GM12878 (cell line): Measurements from ENCODE around the gene ATP7A. TPM values are rescaled to one million over a fixed set of nuclear protein-coding genes. Genes with fewer than 3 reads are reported as not detected.

Experiments
- ATAC-seq: fragments of 200-7000 bp; cut with Tn5 transposase; 3 replicates; pipeline ENCODE4 v1.9.1; 2020; ENCODE audit warnings: mild to moderate bottlenecking, moderate library complexity
- BruUV-seq: library from RNA; stranded (reverse); fragments of 400-500 nt; replicated peaks from 2 replicates; lab custom pipeline; 2021; lab: Mats Ljungman, UMichigan
- CTCF ChIA-PET: fragments of 300-600 bp; sonication (Branson Sonifier 250); formaldehyde crosslinking; extraction: SDS; loops from one replicate; lab custom pipeline; 2021; ENCODE audit warnings: inconsistent platforms; lab: Yijun Ruan, JAX
- POLR2A ChIA-PET: fragments of 350-600 bp; formaldehyde crosslinking; extraction: SDS; loops from one replicate; lab custom pipeline; 2021; ENCODE audit warnings: inconsistent platforms; lab: Charles Lee
- RAD21 ChIA-PET: fragments of 300-600 bp; sonication (Branson Sonifier 250); formaldehyde crosslinking; loops from one replicate; lab custom pipeline; 2023; ENCODE audit warnings: antibody characterized with exemption; ENCODE audit not compliant: unreplicated experiment; lab: Charles Lee
- SMC1A ChIA-PET: fragments of 300-600 bp; sonication (Branson Sonifier 250); formaldehyde crosslinking; loops from one replicate; lab custom pipeline; 2023; ENCODE audit not compliant: unreplicated experiment, uncharacterized antibody; lab: Charles Lee
- DNase-seq: peaks from one replicate; pipeline ENCODE4 v3.0.0-alpha.2; 2011; ENCODE audit warnings: low read depth, low spot score
- FAIRE-seq: peaks from 3 replicates; lab custom pipeline; 2011; peaks lifted over from hg19 to GRCh38; lab: Jason Lieb, UNC
- H2AFZ ChIP-seq: 2 replicates; pipeline ENCODE4 v1.6.0; 2011; ENCODE audit warnings: low read depth, low read length, control low read depth; ENCODE audit not compliant: control insufficient read depth
- H3K27ac ChIP-seq: 2 replicates; pipeline ENCODE4 v1.5.1; 2011; ENCODE audit warnings: control low read depth; ENCODE audit not compliant: control insufficient read depth, insufficient read depth
- H3K27me3 ChIP-seq, 2 experiments: replicated peaks in 1 of 2; 2 replicates each; pipeline versions ENCODE4 v1.6.0 to v1.6.1; 2011; ENCODE audit warnings: low read length in 1 of 2; ENCODE audit not compliant: control insufficient read depth in 2 of 2, insufficient read depth in 2 of 2
- H3K36me3 ChIP-seq, 2 experiments: 2 replicates each; pipeline ENCODE4 v1.5.1; 2011; ENCODE audit warnings: low read length in 1 of 2; ENCODE audit not compliant: control insufficient read depth in 2 of 2, insufficient read depth in 2 of 2
- H3K4me1 ChIP-seq: 2 replicates; pipeline ENCODE4 v1.6.1; 2011; ENCODE audit warnings: mild to moderate bottlenecking, low read length, moderate library complexity, mixed read lengths; ENCODE audit not compliant: control insufficient read depth, insufficient read depth
- H3K4me2 ChIP-seq: 2 replicates; pipeline ENCODE4 v1.6.0; 2011; ENCODE audit warnings: control low read depth; ENCODE audit not compliant: control insufficient read depth, insufficient read depth
- H3K4me3 ChIP-seq: fragments of 200-600 bp; sonication (generic); 2 replicates; pipeline ENCODE4 v1.5.1; 2016
- H3K79me2 ChIP-seq: 2 replicates; pipeline ENCODE4 v1.6.0; 2011; ENCODE audit warnings: low read length; ENCODE audit not compliant: control insufficient read depth, insufficient read depth
- H3K9ac ChIP-seq: 2 replicates; pipeline ENCODE4 v1.8.0; 2011; ENCODE audit warnings: low read length, control low read depth, mixed read lengths; ENCODE audit not compliant: control insufficient read depth, insufficient read depth
- H3K9me3 ChIP-seq: replicated peaks from 3 replicates; pipeline ENCODE4 v1.5.1; 2011; ENCODE audit warnings: mild to moderate bottlenecking, low read length; ENCODE audit not compliant: control insufficient read depth, insufficient read depth
- H4K20me1 ChIP-seq: 2 replicates; pipeline ENCODE4 v1.6.0; 2011; ENCODE audit not compliant: control insufficient read depth, insufficient read depth
- ATF7 ChIP-seq: fragments of 450-650 bp; IDR thresholded peaks from 2 replicates; pipeline ENCODE4 v1.6.1; 2016; ENCODE audit warnings: low read depth, mild to moderate bottlenecking
- BRCA1 ChIP-seq: IDR thresholded peaks from 2 replicates; pipeline ENCODE4 v1.6.1; 2011; ENCODE audit warnings: low read depth, low read length, improper control_type of control experiment
- GABPA ChIP-seq: IDR thresholded peaks from 2 replicates; pipeline ENCODE4 v1.6.1; 2014; ENCODE audit warnings: antibody characterized with exemption, low read depth, mild to moderate bottlenecking, inconsistent platforms
- GATAD2B ChIP-seq: fragments of 450-650 bp; conservative IDR thresholded peaks from 2 replicates; pipeline ENCODE4 v1.6.1; 2017; ENCODE audit warnings: low read depth, mild to moderate bottlenecking, moderate library complexity
- POLR2AphosphoS5 ChIP-seq: IDR thresholded peaks from 2 replicates; pipeline ENCODE4 v1.6.1; 2011; ENCODE audit warnings: mild to moderate bottlenecking, low read length, inconsistent platforms
- RFX5 ChIP-seq: IDR thresholded peaks from 2 replicates; pipeline ENCODE4 v1.6.1; 2011; ENCODE audit warnings: low read depth, low read length, improper control_type of control experiment
- SMC3 ChIP-seq: IDR thresholded peaks from 2 replicates; pipeline ENCODE4 v1.6.1; 2011; ENCODE audit warnings: low read length, improper control_type of control experiment, borderline replicate concordance
- STAT1 ChIP-seq: fragments of 450-650 bp; conservative IDR thresholded peaks from 2 replicates; pipeline ENCODE4 v1.6.1; 2014; ENCODE audit warnings: antibody characterized with exemption, mild to moderate bottlenecking
- TCF7 ChIP-seq: IDR thresholded peaks from 2 replicates; pipeline ENCODE4 v1.6.1; 2014; ENCODE audit warnings: antibody characterized with exemption, borderline replicate concordance
- ZNF274 ChIP-seq: IDR thresholded peaks from one replicate; pipeline ENCODE4 v1.8.0; 2011; ENCODE audit not compliant: insufficient read length, insufficient read depth
- ZNF384 ChIP-seq: IDR thresholded peaks from 2 replicates; pipeline ENCODE4 v1.6.1; 2012; ENCODE audit warnings: low read depth, mild to moderate bottlenecking, low read length, improper control_type of control experiment, borderline replicate concordance
- WGBS: methylation state at CpG from one replicate; pipeline ENCODE4 v1.1.6; 2016; ENCODE audit warnings: low lambda C conversion rate; ENCODE audit not compliant: insufficient replicate concordance, insufficient coverage; ENCODE audit errors: missing lambda C conversion rate; 5-methylcytosine and 5-hydroxymethylcytosine counted together
- in situ Hi-C: fragments of 300-500 bp; cut with MboI; formaldehyde crosslinking; loops from 9 replicates; pipeline ENCODE4 v1.14.3; 2018; ENCODE audit warnings: mixed read lengths
- intact Hi-C: fragments of 100-400 bp; cut with micrococcal nuclease; formaldehyde crosslinking; loops from one replicate; pipeline ENCODE4 v1.14.2; 2022; ENCODE audit not compliant: unreplicated experiment
- polyA plus RNA-seq, 11 experiments: library from polyadenylated mRNA; depleted of rRNA in 4 of 11; unstranded in 6 of 11; stranded (reverse) in 5 of 11; fragments of >200 nt; fragmentation: Nextera tagmentation in 4 of 11; fragmentation: Illumina TruSeq in 1 of 11; extraction: Ambion mirVana in 4 of 11; extraction: Trizol in 1 of 11; gene quantifications; 1 replicate in 1 of 11; 2 replicates in 10 of 11; pipeline versions ENCODE4 v1.2.1 to v1.2.3, GENCODE V29; 2011 to 2016; ENCODE audit warnings: inconsistent platforms in 2 of 11, missing spikeins in 2 of 11, low read depth in 1 of 11
- total RNA-seq, 4 experiments: library from RNA; depleted of rRNA in 3 of 4; stranded (reverse); fragments of >200 nt in 3 of 4; fragmentation: Illumina TruSeq in 1 of 4; extraction: Trizol in 1 of 4; gene quantifications; 2 replicates each; pipeline versions ENCODE4 v1.2.1 to v1.2.3, GENCODE V29; 2013 to 2021
- TF ChIP-seq, protein P1 (sequence below): fragments of 150-350 bp; IDR thresholded peaks from 2 replicates; pipeline ENCODE4 v1.6.1; 2014; ENCODE audit warnings: mild to moderate bottlenecking, low read depth, low read length
- TF ChIP-seq, protein P2 (sequence below), 3 experiments: IDR thresholded peaks in 2 of 3; conservative IDR thresholded peaks in 1 of 3; 2 replicates each; pipeline ENCODE4 v1.5.1; 2011; ENCODE audit warnings: low read depth in 3 of 3, low read length in 3 of 3, mild to moderate bottlenecking in 3 of 3, control low read depth in 2 of 3, moderate library complexity in 2 of 3, inconsistent platforms in 1 of 3, mixed read lengths in 1 of 3; ENCODE audit not compliant: control insufficient read depth in 2 of 3, insufficient read depth in 1 of 3; ENCODE audit errors: extremely low read depth in 1 of 3

ATP7A gene
- total and polyA plus RNA-seq, 10 of the 15 experiments (the other 5 are each of a cell fraction or from before 2014, with no cell fraction given) = 2.5 to 12.0 (median 7.6) TPM

DNA sequence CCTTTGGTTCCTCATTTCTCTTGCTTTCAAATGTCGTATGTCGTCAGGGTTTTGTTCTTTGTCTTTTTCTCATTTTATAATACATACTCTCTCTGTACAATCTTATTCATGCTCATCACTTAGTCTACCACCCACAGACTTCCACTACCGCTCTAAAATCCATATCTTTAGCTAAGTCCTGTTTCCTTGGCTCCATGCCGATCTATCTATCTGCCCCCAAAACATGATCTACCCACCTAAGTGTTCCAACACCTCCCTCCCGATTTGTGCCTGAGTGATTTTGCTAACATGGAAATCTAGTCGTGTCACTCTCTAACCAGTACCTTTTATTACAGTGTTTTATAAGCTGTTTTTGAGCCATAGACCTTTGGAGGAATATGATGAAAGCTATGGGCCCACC, 124.6 kb downstream of the ATP7A start:
- no peak for FAIRE-seq
- ChIA-PET POLR2A (interaction anchor here (0.6 kb wide), 1 partner anchor 10 kb away, joined by 3 read pairs; no protein-coding TSS in a partner anchor), SMC1A (no interaction called here), CTCF (interaction anchor here (0.7 to 1.8 kb wide), 4 partner anchors 10 to 57 kb away, joined by 3 to 10 read pairs (median 4); no protein-coding TSS in a partner anchor)
- Histone ChIP-seq H3K79me2 (no peaks in the 10 kb centered on the region), H3K9me3 (no peaks in the 10 kb centered on the region), H3K27me3 (no peaks in the 10 kb centered on the region), H3K9ac (no peak overlapping the region)
- no peak for DNase-seq
- no TSS peak for BruUV-seq
- TF ChIP-seq, protein P1, sequence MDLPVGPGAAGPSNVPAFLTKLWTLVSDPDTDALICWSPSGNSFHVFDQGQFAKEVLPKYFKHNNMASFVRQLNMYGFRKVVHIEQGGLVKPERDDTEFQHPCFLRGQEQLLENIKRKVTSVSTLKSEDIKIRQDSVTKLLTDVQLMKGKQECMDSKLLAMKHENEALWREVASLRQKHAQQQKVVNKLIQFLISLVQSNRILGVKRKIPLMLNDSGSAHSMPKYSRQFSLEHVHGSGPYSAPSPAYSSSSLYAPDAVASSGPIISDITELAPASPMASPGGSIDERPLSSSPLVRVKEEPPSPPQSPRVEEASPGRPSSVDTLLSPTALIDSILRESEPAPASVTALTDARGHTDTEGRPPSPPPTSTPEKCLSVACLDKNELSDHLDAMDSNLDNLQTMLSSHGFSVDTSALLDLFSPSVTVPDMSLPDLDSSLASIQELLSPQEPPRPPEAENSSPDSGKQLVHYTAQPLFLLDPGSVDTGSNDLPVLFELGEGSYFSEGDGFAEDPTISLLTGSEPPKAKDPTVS = no peak
- TF ChIP-seq ATF7 (no peak), ZNF384 (no peak), STAT1 (no peak), POLR2AphosphoS5 (no peak), TCF7 (no peak), SMC3 (no peak), ZNF274 (no peak), RFX5 (no peak), GABPA (no peak), BRCA1 (no peak), GATAD2B (no peak)
- TF ChIP-seq, protein P2, sequence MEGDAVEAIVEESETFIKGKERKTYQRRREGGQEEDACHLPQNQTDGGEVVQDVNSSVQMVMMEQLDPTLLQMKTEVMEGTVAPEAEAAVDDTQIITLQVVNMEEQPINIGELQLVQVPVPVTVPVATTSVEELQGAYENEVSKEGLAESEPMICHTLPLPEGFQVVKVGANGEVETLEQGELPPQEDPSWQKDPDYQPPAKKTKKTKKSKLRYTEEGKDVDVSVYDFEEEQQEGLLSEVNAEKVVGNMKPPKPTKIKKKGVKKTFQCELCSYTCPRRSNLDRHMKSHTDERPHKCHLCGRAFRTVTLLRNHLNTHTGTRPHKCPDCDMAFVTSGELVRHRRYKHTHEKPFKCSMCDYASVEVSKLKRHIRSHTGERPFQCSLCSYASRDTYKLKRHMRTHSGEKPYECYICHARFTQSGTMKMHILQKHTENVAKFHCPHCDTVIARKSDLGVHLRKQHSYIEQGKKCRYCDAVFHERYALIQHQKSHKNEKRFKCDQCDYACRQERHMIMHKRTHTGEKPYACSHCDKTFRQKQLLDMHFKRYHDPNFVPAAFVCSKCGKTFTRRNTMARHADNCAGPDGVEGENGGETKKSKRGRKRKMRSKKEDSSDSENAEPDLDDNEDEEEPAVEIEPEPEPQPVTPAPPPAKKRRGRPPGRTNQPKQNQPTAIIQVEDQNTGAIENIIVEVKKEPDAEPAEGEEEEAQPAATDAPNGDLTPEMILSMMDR (IDR thresholded peaks at IDR 0.05 in 2 of 3, conservative IDR thresholded peaks at IDR 0.05 in 1 of 3; ENCODE audit: control insufficient read depth in 2 of 3, extremely low read depth in 1 of 3, insufficient read depth in 1 of 3, low read depth in 3 of 3, low read length in 3 of 3) = no peak
- TF ChIP-seq, all 136 proteins: peak for 0
- no peak overlapping the region for H2AFZ ChIP-seq
- no peak overlapping the region for H3K4me3 ChIP-seq
- no peaks in the 10 kb centered on the region for H4K20me1 ChIP-seq
- H3K36me3 ChIP-seq = no peaks in the 10 kb centered on the region
- RAD21 ChIA-PET = interaction anchor here (1.0 kb wide), 1 partner anchor 23 kb away, joined by 3 read pairs; no protein-coding TSS in a partner anchor
- WGBS = 79% methylated on average over 6 of the region's 6 CpGs
- intact Hi-C loops (no loop called here), in situ Hi-C loops (loop anchor here (10.0 kb wide), 1 partner anchor 1760 kb away; no protein-coding TSS in a partner anchor)
- H3K4me2 ChIP-seq = no peak overlapping the region
- H3K4me1 ChIP-seq = no peaks in the 10 kb centered on the region
- ATAC-seq = no peak
- H3K27ac ChIP-seq = no peak overlapping the region
